Suprapubic skin (tissue), 4 donors: ENCODE results near the gene ANKRD1. TPM values are rescaled to one million over a fixed set of nuclear protein-coding genes. Genes with fewer than 3 reads are reported as not detected.

Source experiments
- DNase-seq, 2 donors: peaks; one replicate each; pipeline ENCODE4 v3.0.0-alpha.2; 2019; ENCODE audit warnings: low spot score in 2 of 2
- H3K27ac ChIP-seq: fragments of 200-600 bp; sonication (generic); one replicate; pipeline ENCODE4 v1.5.1; 2019
- H3K27me3 ChIP-seq: fragments of 200-600 bp; sonication (generic); one replicate; pipeline ENCODE4 v1.5.1; 2019
- H3K36me3 ChIP-seq: fragments of 200-600 bp; sonication (generic); one replicate; pipeline ENCODE4 v1.5.1; 2019
- H3K4me1 ChIP-seq: fragments of 200-600 bp; sonication (generic); one replicate; pipeline ENCODE4 v1.5.1; 2019
- H3K4me3 ChIP-seq: fragments of 200-600 bp; sonication (generic); one replicate; pipeline ENCODE4 v1.5.1; 2019; ENCODE audit warnings: mild to moderate bottlenecking
- H3K9me3 ChIP-seq: fragments of 200-600 bp; sonication (generic); one replicate; pipeline ENCODE4 v1.5.1; 2019
- CTCF ChIP-seq, 2 donors: fragments of 200-600 bp in 1 of 2; fragments of 450-650 bp in 1 of 2; sonication (generic) in 1 of 2; IDR thresholded peaks; one replicate each; pipeline ENCODE4 v1.5.1; 2016 to 2019; ENCODE audit warnings: antibody characterized with exemption in 2 of 2, mild to moderate bottlenecking in 1 of 2, moderate library complexity in 1 of 2
- EP300 ChIP-seq: sonication (generic); formaldehyde crosslinking; IDR thresholded peaks from one replicate; pipeline ENCODE4 v1.6.1; 2017; ENCODE audit warnings: antibody characterized with exemption
- POLR2A ChIP-seq, 2 donors: fragments of 450-650 bp; IDR thresholded peaks; one replicate each; pipeline ENCODE4 v1.6.1; 2017; ENCODE audit warnings: antibody characterized with exemption in 2 of 2, mild to moderate bottlenecking in 2 of 2, moderate library complexity in 2 of 2
- POLR2AphosphoS5 ChIP-seq, 3 donors: sonication (generic); formaldehyde crosslinking; IDR thresholded peaks; one replicate each; pipeline ENCODE4 v1.6.1; 2017; ENCODE audit warnings: antibody characterized with exemption in 3 of 3
- WGBS: methylation state at CpG from one replicate; pipeline ENCODE4 v1.1.5; 2018; 5-methylcytosine and 5-hydroxymethylcytosine counted together
- total RNA-seq, 4 donors: library from RNA; depleted of rRNA; stranded (reverse); fragments of >200 nt; gene quantifications; one replicate each; pipeline ENCODE4 v1.1.0, GENCODE V29; 2016

Gene ANKRD1
- total RNA-seq, 4 donors from 2014 or later, result 0.30 TPM; not detected in 3

GRCh38 chr10:90924552-90924951 lies 3.7 kb upstream of the ANKRD1 start:
- H3K27ac ChIP-seq, result no peak overlapping the region
- WGBS, result 75% methylated on average over 3 of the region's 3 CpGs
- H3K4me1 ChIP-seq, result peaks cover 3% of the 10 kb centered on the region
- no peaks in the 10 kb centered on the region for H3K9me3 ChIP-seq
- DNase-seq, result no peak
- H3K36me3 ChIP-seq, result no peaks in the 10 kb centered on the region
- no peak overlapping the region for H3K4me3 ChIP-seq
- H3K27me3 ChIP-seq, result no peaks in the 10 kb centered on the region
- no peak for TF ChIP-seq EP300
- TF ChIP-seq CTCF (IDR thresholded peaks at IDR 0.05), result no peak
- TF ChIP-seq POLR2AphosphoS5 (IDR thresholded peaks at IDR 0.05), result no peak
- no peak for TF ChIP-seq POLR2A (IDR thresholded peaks at IDR 0.05)

- WGBS, result 65% methylated on average over 2 of the region's 2 CpGs
- Histone ChIP-seq H3K27me3 (no peaks in the 10 kb centered on the region), H3K36me3 (no peaks in the 10 kb centered on the region), H3K27ac (no peak overlapping the region), H3K9me3 (no peaks in the 10 kb centered on the region), H3K4me1 (no peaks in the 10 kb centered on the region), H3K4me3 (no peak overlapping the region)
- TF ChIP-seq POLR2AphosphoS5 (IDR thresholded peaks at IDR 0.05) (no peak), POLR2A (IDR thresholded peaks at IDR 0.05) (no peak), CTCF (IDR thresholded peaks at IDR 0.05) (no peak), EP300 (no peak)
- no peak for DNase-seq
Measured at GRCh38 chr10:90923111-90923731, 2.3 kb upstream of the ANKRD1 start.

GRCh38 chr10:90921906-90922305 lies 1.0 kb upstream of the ANKRD1 start:
- Histone ChIP-seq H3K27ac (no peak overlapping the region), H3K4me1 (no peaks in the 10 kb centered on the region), H3K9me3 (no peaks in the 10 kb centered on the region), H3K27me3 (no peaks in the 10 kb centered on the region), H3K4me3 (no peak overlapping the region), H3K36me3 (no peaks in the 10 kb centered on the region)
- DNase-seq, result no peak
- 81% methylated on average over 3 of the region's 3 CpGs for WGBS
- TF ChIP-seq POLR2A (IDR thresholded peaks at IDR 0.05) (no peak), POLR2AphosphoS5 (IDR thresholded peaks at IDR 0.05) (no peak), EP300 (no peak), CTCF (IDR thresholded peaks at IDR 0.05) (no peak)

- no peaks in the 10 kb centered on the region for H3K27me3 ChIP-seq
- no peaks in the 10 kb centered on the region for H3K9me3 ChIP-seq
- H3K4me1 ChIP-seq, result no peaks in the 10 kb centered on the region
- TF ChIP-seq POLR2A (IDR thresholded peaks at IDR 0.05) (no peak), CTCF (IDR thresholded peaks at IDR 0.05) (no peak), EP300 (no peak), POLR2AphosphoS5 (IDR thresholded peaks at IDR 0.05) (no peak)
- no peak overlapping the region for H3K27ac ChIP-seq
- DNase-seq, result no peak
- 82% methylated on average over 8 of the region's 8 CpGs for WGBS
- H3K4me3 ChIP-seq, result no peak overlapping the region
- H3K36me3 ChIP-seq, result no peaks in the 10 kb centered on the region
Measured at GRCh38 chr10:90919683-90920574, 958 bp downstream of the ANKRD1 start.

- H3K27ac ChIP-seq, result no peak overlapping the region
- H3K4me3 ChIP-seq, result no peak overlapping the region
- TF ChIP-seq CTCF (IDR thresholded peaks at IDR 0.05) (no peak), EP300 (no peak), POLR2A (IDR thresholded peaks at IDR 0.05) (no peak), POLR2AphosphoS5 (IDR thresholded peaks at IDR 0.05) (no peak)
- H3K36me3 ChIP-seq, result no peaks in the 10 kb centered on the region
- H3K27me3 ChIP-seq, result no peaks in the 10 kb centered on the region
- no peaks in the 10 kb centered on the region for H3K4me1 ChIP-seq
- DNase-seq, result no peak
- no peaks in the 10 kb centered on the region for H3K9me3 ChIP-seq
- WGBS, result 96% methylated on average over 3 of the region's 3 CpGs
Measured at GRCh38 chr10:90917968-90918318, 2.9 kb downstream of the ANKRD1 start.
